HepG2 (cell line): Measurements from ENCODE around the gene TRIM72. TPM values are rescaled to one million over a fixed set of nuclear protein-coding genes. Genes with fewer than 3 reads are reported as not detected.
"Not testable (repeated sequence)": the region's sequence is repeated elsewhere in the genome, so short reads cannot be mapped to it uniquely, and the experiment has no call there.

Experiments used
- ATAC-seq: fragments of 200-7000 bp; cut with Tn5 transposase; 3 replicates; pipeline ENCODE4 v1.9.1; 2020; ENCODE audit warnings: mild to moderate bottlenecking, moderate library complexity
- BruUV-seq: library from RNA; stranded (reverse); fragments of 400-500 nt; replicated peaks from 2 replicates; lab custom pipeline; 2021; lab: Mats Ljungman, UMichigan
- CTCF ChIA-PET: fragments of 300-600 bp; formaldehyde crosslinking; extraction: SDS; loops from one replicate; lab custom pipeline; 2021; ENCODE audit warnings: low total read pairs, inconsistent platforms, low intra/inter-chr PET ratio; lab: Yijun Ruan, JAX
- POLR2A ChIA-PET: fragments of 350-600 bp; sonication (Branson Sonifier 250); formaldehyde crosslinking; loops from one replicate; lab custom pipeline; 2020; ENCODE audit warnings: antibody characterized with exemption, inconsistent platforms; lab: Yijun Ruan, JAX
- DNase-seq: peaks from one replicate; pipeline ENCODE4 v3.0.0-alpha.2; 2015; ENCODE audit warnings: low spot score
- FAIRE-seq: peaks from 3 replicates; lab custom pipeline; 2011; peaks lifted over from hg19 to GRCh38; lab: Jason Lieb, UNC
- H2AFZ ChIP-seq: one replicate; pipeline ENCODE4 v1.6.1; 2011; ENCODE audit warnings: low read length, inconsistent platforms
- H3K27ac ChIP-seq: fragments of 300-600 bp; 3 replicates; pipeline ENCODE4 v1.8.0; 2011; ENCODE audit warnings: mixed run types, mild to moderate bottlenecking, mixed read lengths, low read length, inconsistent platforms; ENCODE audit not compliant: insufficient read depth; ENCODE audit errors: extremely low read length
- H3K27me3 ChIP-seq, 2 experiments: fragments of 200-600 bp in 1 of 2; 2 replicates in 1 of 2; 3 replicates in 1 of 2; pipeline versions ENCODE4 v1.6.0 to v1.8.0; 2011; ENCODE audit warnings: low read length in 2 of 2, mild to moderate bottlenecking in 2 of 2, moderate library complexity in 2 of 2, inconsistent platforms in 1 of 2; ENCODE audit not compliant: insufficient read depth in 2 of 2, control insufficient read depth in 1 of 2
- H3K36me3 ChIP-seq, 2 experiments: fragments of 200-600 bp in 1 of 2; replicated peaks in 1 of 2; 2 replicates in 1 of 2; 3 replicates in 1 of 2; pipeline versions ENCODE4 v1.5.1 to v1.8.0; 2011; ENCODE audit warnings: low read length in 2 of 2, inconsistent platforms in 1 of 2; ENCODE audit not compliant: insufficient read depth in 2 of 2, control insufficient read depth in 1 of 2
- H3K4me1 ChIP-seq: 2 replicates; pipeline ENCODE4 v1.5.1; 2012; ENCODE audit warnings: low read length, inconsistent platforms; ENCODE audit not compliant: insufficient read depth
- H3K4me2 ChIP-seq: 2 replicates; pipeline ENCODE4 v1.6.0; 2011; ENCODE audit warnings: low read depth, low read length, inconsistent platforms
- H3K4me3 ChIP-seq, 3 experiments: fragments of 200-600 bp in 1 of 3; sonication (generic), shearing (Covaris generic) in 1 of 3; replicated peaks in 1 of 3; 2 replicates each; pipeline ENCODE4 v1.5.1; 2011 to 2016; ENCODE audit warnings: low read length in 3 of 3, inconsistent platforms in 2 of 3, low read depth in 2 of 3, mild to moderate bottlenecking in 2 of 3, control low read depth in 1 of 3, mixed read lengths in 1 of 3; ENCODE audit not compliant: insufficient read depth in 1 of 3
- H3K79me2 ChIP-seq: one replicate; pipeline ENCODE4 v1.6.1; 2011; ENCODE audit warnings: low read length, inconsistent platforms; ENCODE audit not compliant: insufficient read depth
- H3K9ac ChIP-seq: 2 replicates; pipeline ENCODE4 v1.6.0; 2011; ENCODE audit warnings: mild to moderate bottlenecking, low read depth, low read length, inconsistent platforms; ENCODE audit not compliant: insufficient read depth
- H3K9me3 ChIP-seq: 2 replicates; pipeline ENCODE4 v1.5.1; 2012; ENCODE audit warnings: mild to moderate bottlenecking, low read length
- H4K20me1 ChIP-seq: 2 replicates; pipeline ENCODE4 v1.6.0; 2011; ENCODE audit warnings: inconsistent platforms, mild to moderate bottlenecking, low read length, moderate library complexity; ENCODE audit not compliant: insufficient read depth
- AKAP8 ChIP-seq: sonication (generic); formaldehyde crosslinking; IDR thresholded peaks from 2 replicates; pipeline ENCODE4 v1.5.1; 2020; ENCODE audit warnings: mild to moderate bottlenecking, missing genetic modification reagents
- ATF4 ChIP-seq, 2 experiments: fragments of 450-650 bp in 1 of 2; sonication (generic) in 1 of 2; formaldehyde crosslinking; IDR thresholded peaks; 2 replicates each; pipeline versions ENCODE4 v1.5.0 to v1.8.0; 2020 to 2022; ENCODE audit warnings: mild to moderate bottlenecking in 1 of 2, missing genetic modification reagents in 1 of 2
- DRAP1 ChIP-seq: IDR thresholded peaks from 2 replicates; pipeline ENCODE4 v1.6.1; 2016; ENCODE audit warnings: missing genetic modification reagents, missing compliant biosample characterization
- ELF4 ChIP-seq: sonication (generic); formaldehyde crosslinking; IDR thresholded peaks from 2 replicates; pipeline ENCODE4 v1.5.0; 2020; ENCODE audit warnings: missing genetic modification reagents, mild to moderate bottlenecking, moderate library complexity, borderline replicate concordance
- FIP1L1 ChIP-seq: fragments of 200-400 bp; formaldehyde crosslinking; IDR thresholded peaks from 2 replicates; pipeline ENCODE4 v1.6.1; 2018; ENCODE audit warnings: low read depth, mild to moderate bottlenecking, low read length, moderate library complexity, borderline replicate concordance; ENCODE audit not compliant: insufficient read depth
- HNF4A ChIP-seq: sonication (generic); formaldehyde crosslinking; IDR thresholded peaks from 2 replicates; pipeline ENCODE4 v1.4.0; 2020; ENCODE audit warnings: missing genetic modification reagents
- KMT2A ChIP-seq: sonication (generic); formaldehyde crosslinking; IDR thresholded peaks from 2 replicates; pipeline ENCODE4 v1.4.0; 2020; ENCODE audit warnings: missing genetic modification reagents
- NR2F6 ChIP-seq, 2 experiments: IDR thresholded peaks; 2 replicates each; pipeline ENCODE4 v1.6.1; 2016; ENCODE audit warnings: antibody characterized with exemption in 1 of 2, mild to moderate bottlenecking in 1 of 2
- TOPORS ChIP-seq: sonication (generic); formaldehyde crosslinking; IDR thresholded peaks from 2 replicates; pipeline ENCODE4 v1.8.0; 2023; ENCODE audit warnings: mild to moderate bottlenecking, missing genetic modification reagents
- ZFP36L2 ChIP-seq: sonication (generic); formaldehyde crosslinking; IDR thresholded peaks from 2 replicates; pipeline ENCODE4 v1.4.0; 2020; ENCODE audit warnings: missing genetic modification reagents
- ZNF496 ChIP-seq: sonication (generic); formaldehyde crosslinking; IDR thresholded peaks from 2 replicates; pipeline ENCODE4 v1.8.1; 2023; ENCODE audit warnings: mild to moderate bottlenecking, moderate library complexity, missing genetic modification reagents; ENCODE audit not compliant: insufficient replicate concordance
- ZNF543 ChIP-seq: sonication (generic); formaldehyde crosslinking; IDR thresholded peaks from 2 replicates; pipeline ENCODE4 v1.4.0; 2020; ENCODE audit warnings: mild to moderate bottlenecking, missing genetic modification reagents
- WGBS: methylation state at CpG from one replicate; pipeline ENCODE4 v1.1.6; 2017; ENCODE audit warnings: low lambda C conversion rate; 5-methylcytosine and 5-hydroxymethylcytosine counted together
- in situ Hi-C: cut with HindIII; loops from 2 replicates; pipeline ENCODE4 v1.10.0; 2017; ENCODE audit warnings: low pct_unique_long_range_greater_than_20kb; ENCODE audit not compliant: extremely low pct_ligation_motif_present
- intact Hi-C: fragments of 100-400 bp; cut with micrococcal nuclease; formaldehyde crosslinking; loops from one replicate; pipeline ENCODE4 v1.10.0; 2022; ENCODE audit not compliant: unreplicated experiment
- polyA plus RNA-seq, 8 experiments: library from polyadenylated mRNA; depleted of rRNA in 3 of 8; stranded (reverse) in 7 of 8; unstranded in 1 of 8; fragments of >200 nt; fragmentation: Illumina TruSeq in 4 of 8; extraction: Trizol in 4 of 8; gene quantifications; 2 replicates each; pipeline versions ENCODE4 v1.2.1 to v1.2.3, GENCODE V29; 2011 to 2016; ENCODE audit warnings: low read depth in 4 of 8, missing spikeins in 1 of 8, mixed read lengths in 1 of 8; ENCODE audit not compliant: insufficient read depth in 1 of 8
- total RNA-seq, 5 experiments: library from RNA; depleted of rRNA; stranded (reverse); fragments of >200 nt; fragmentation: Illumina TruSeq; extraction: Trizol; gene quantifications; 2 replicates each; pipeline ENCODE4 v1.2.3, GENCODE V29; 2016; ENCODE audit warnings: low read depth in 1 of 5

The TRIM72 gene
- total and polyA plus RNA-seq, 2 of the 13 experiments (the other 11 are each of a cell fraction or from before 2014, with no cell fraction given) = not detected

- no peak for TF ChIP-seq KMT2A (CRISPR knock-in tag)
Measured at GRCh38 chr16:31199430-31200041, 14.4 kb upstream of the TRIM72 start (continued).

DNA sequence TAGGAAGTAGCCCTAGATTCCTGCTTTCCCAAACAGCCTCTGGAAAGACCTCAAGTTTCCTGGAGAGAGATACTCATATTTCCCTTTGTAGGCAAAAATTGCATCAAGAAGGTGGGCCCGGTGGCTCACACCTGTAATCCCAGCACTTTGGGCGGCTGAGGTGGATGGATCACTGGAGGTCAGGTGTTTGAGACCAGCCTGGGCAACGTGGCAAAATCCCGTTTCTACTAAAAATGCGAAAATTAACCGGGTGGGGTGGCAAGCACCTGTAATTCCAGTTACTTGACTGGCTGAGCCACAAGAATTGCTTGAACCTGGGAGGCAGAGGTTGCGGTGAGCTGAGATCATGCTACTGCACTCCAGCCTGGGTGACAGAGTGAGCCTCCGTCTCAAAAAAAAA is 13.8 kb upstream of the TRIM72 start:
- H3K9ac ChIP-seq, H3K4me3 ChIP-seq, H3K4me2 ChIP-seq, DNase-seq, FAIRE-seq, H4K20me1 ChIP-seq, CTCF ChIA-PET, BruUV-seq, ATAC-seq, H2AFZ ChIP-seq, H3K27ac ChIP-seq, H3K36me3 ChIP-seq, H3K9me3 ChIP-seq, H3K79me2 ChIP-seq: not testable (repeated sequence)
- POLR2A ChIA-PET = interaction anchor here (1.0 to 2.9 kb wide), 4 partner anchors 16 to 253 kb away, joined by 3 to 34 read pairs (median 4); partner anchors contain the start of gene FUS
- WGBS = 95% methylated on average over 8 of the region's 8 CpGs
- H3K27me3 ChIP-seq = peaks cover 0 to 25% of the 10 kb centered on the region in 2 experiments; a peak in 4 of 5 replicates
- intact Hi-C loops = loop anchor here (5.0 kb wide), 1 partner anchor 242 kb away; the partner anchor contains the start of gene ZNF843
- TF ChIP-seq AKAP8 (CRISPR knock-in tag) = 0 out of 2 replicates have a peak, but pooled peaks have one; percentile 23
- H3K4me1 ChIP-seq = peaks cover 42% of the 10 kb centered on the region
- in situ Hi-C loops = loop anchor here (25.0 kb wide), 2 partner anchors 237 to 662 kb away; partner anchors contain the start of genes COX6A2, ZNF267 and ZNF843

GRCh38 chr16:31200821-31201568 is 12.9 kb upstream of the TRIM72 start:
- H3K36me3 ChIP-seq = peaks cover 4 to 5% of the 10 kb centered on the region in 2 experiments; a peak in 3 of 5 replicates
- no peak overlapping the region for H3K27ac ChIP-seq
- H3K79me2 ChIP-seq = no peaks in the 10 kb centered on the region
- peak overlapping the region in 1 of 3 experiments; percentile 77; a peak in 1 of 6 replicates for H3K4me3 ChIP-seq
- ChIA-PET POLR2A (interaction anchor here (0.8 to 2.9 kb wide), 8 partner anchors 8 to 252 kb away, joined by 3 to 34 read pairs (median 4); partner anchors contain the start of gene FUS), CTCF (no interaction called here)
- peaks cover 0 to 28% of the 10 kb centered on the region in 2 experiments; a peak in 4 of 5 replicates for H3K27me3 ChIP-seq
- H3K4me2 ChIP-seq = peak overlapping the region; percentile 92; the same call in 1 of the 2 replicates
- peak; percentile 10 for ATAC-seq
- no peak overlapping the region for H2AFZ ChIP-seq
- intact Hi-C loops (loop anchor here (5.0 kb wide), 1 partner anchor 241 kb away; the partner anchor contains the start of gene ZNF843), in situ Hi-C loops (loop anchor here (25.0 kb wide), 2 partner anchors 236 to 661 kb away; partner anchors contain the start of genes COX6A2, ZNF267 and ZNF843)
- peaks cover 42% of the 10 kb centered on the region for H3K4me1 ChIP-seq
- no TSS peak for BruUV-seq
- no peak for DNase-seq
- H3K9me3 ChIP-seq = no peaks in the 10 kb centered on the region
- FAIRE-seq = peak; percentile 43
- H4K20me1 ChIP-seq = peaks cover 6% of the 10 kb centered on the region
- H3K9ac ChIP-seq = no peak overlapping the region
- WGBS = 49% methylated on average over 8 of the region's 8 CpGs
- no peak for TF ChIP-seq ZNF496 (CRISPR knock-in tag)
- TF ChIP-seq NR2F6 (IDR thresholded peaks at IDR 0.05) = no peak
- peak; percentile 34 for TF ChIP-seq NR2F6 (CRISPR knock-in tag; IDR thresholded peaks at IDR 0.05)
- no peak for TF ChIP-seq FIP1L1
- no peak for TF ChIP-seq ZFP36L2 (CRISPR knock-in tag)
- TF ChIP-seq ELF4 (CRISPR knock-in tag) = no peak
- TF ChIP-seq ZNF543 (CRISPR knock-in tag) = no peak
- 0 out of 2 replicates have a peak, but pooled peaks have one; percentile 22 for TF ChIP-seq TOPORS (CRISPR knock-in tag)
- TF ChIP-seq DRAP1 = no peak
- TF ChIP-seq HNF4A (CRISPR knock-in tag) = peak; percentile 61
- TF ChIP-seq ATF4 (CRISPR knock-in tag; IDR thresholded peaks at IDR 0.05) = no peak
